ENCODE results near the gene ANKRD12.

ANKRD12 gene

DNA sequence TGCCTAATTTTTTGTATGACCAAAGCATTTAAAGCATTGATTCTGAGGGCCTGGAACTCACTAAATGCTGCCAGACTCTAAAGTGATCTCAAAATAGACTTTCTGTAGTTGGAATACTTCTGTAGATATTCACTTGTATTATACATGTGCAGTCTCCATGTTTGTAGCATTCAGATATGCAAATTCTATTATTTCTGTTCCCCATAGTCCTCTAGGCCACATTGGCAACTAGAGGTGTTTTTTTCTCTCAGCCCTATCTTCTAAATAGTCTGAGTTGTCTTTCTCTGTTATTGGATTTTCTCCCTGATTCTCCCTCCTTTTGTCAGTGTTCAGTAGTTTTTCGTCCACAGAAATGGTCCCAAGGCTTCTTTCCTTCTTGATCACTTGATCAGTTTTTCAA, 38.5 kb downstream of the ANKRD12 start:
- intact Hi-C loops (cut with DNase I), result no loop called here
- DNase-seq, result no peak

DNA sequence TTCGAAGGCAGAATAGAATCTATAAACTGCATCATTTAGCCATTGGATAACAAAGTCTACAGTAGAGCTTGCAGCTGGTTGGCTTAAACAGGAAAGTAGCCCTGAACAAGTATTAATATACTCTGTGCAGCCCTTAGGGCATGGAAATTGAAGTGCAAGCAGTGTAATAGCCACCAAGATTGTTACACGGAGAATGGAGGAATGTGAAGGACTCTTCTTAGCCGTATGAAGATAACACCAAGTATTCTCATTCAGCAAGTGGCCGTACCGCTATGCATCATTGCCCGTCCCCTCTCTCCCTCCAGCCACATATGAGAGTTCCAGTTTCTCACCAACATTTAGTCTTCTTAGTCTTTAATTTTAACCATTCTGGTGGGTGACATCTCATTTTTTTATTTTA, 40.5 kb downstream of the ANKRD12 start:
- intact Hi-C loops (cut with DNase I), result no loop called here
- DNase-seq, result no peak

DNA sequence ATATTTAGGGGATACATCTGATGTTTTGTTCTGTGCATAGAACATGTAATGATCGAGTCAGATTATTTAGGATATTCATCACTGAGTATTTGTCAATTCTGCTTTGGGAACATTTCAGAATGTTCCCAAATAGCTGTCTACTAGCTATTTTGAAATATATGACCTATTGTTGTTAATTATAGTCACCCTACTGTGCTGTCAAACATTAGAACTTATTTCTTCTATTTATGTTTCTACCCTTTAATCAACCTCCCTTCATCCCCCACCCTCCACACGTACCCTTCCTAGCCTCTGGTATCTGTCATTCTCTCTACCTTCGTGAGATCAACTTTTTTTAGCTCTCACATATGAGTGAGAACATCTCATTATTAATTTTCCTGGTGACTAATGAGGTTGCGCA, 40.9 kb downstream of the ANKRD12 start:
- intact Hi-C loops (cut with DNase I), result no loop called here
- DNase-seq, result no peak

DNA sequence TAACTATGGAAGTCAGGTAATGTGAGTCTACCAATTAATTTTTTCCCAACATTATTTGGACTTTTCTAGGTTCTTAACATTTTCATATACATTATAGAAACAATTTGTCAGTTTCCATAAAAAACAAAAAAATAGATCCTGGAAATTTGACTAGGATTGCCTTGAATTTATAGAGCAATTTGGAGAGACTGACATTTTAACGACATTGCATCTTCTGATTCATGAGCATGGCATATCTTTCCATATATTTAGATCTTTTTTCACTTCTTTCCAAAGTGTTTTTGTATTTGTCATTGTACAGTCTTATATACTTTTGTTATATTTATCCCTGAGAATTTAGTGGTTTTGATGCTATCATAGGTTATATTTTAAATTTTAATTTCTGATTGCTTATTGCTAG, 42.0 kb downstream of the ANKRD12 start:
- no peak for DNase-seq
- intact Hi-C loops (cut with DNase I), result no loop called here

DNA sequence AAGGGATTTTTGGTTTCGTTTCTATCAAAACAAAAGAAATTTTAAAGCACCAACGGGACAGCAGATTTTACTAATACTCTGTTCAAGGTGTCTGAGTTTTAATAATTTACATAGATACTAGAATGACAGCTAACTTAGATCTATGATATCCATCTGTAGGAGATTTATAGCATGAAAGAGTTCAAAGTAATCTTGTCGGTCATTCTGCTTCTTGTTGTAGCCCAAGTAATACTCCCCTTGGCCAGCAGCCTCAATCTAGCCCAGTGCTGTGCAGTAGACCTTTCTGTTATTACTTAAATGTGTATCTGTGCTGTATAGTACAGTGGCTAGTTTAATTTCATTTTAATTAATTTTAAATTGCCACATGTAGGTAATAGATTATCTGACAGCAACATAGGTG, 44.7 kb downstream of the ANKRD12 start:
- intact Hi-C loops (cut with DNase I), result no loop called here
- no peak for DNase-seq

DNA sequence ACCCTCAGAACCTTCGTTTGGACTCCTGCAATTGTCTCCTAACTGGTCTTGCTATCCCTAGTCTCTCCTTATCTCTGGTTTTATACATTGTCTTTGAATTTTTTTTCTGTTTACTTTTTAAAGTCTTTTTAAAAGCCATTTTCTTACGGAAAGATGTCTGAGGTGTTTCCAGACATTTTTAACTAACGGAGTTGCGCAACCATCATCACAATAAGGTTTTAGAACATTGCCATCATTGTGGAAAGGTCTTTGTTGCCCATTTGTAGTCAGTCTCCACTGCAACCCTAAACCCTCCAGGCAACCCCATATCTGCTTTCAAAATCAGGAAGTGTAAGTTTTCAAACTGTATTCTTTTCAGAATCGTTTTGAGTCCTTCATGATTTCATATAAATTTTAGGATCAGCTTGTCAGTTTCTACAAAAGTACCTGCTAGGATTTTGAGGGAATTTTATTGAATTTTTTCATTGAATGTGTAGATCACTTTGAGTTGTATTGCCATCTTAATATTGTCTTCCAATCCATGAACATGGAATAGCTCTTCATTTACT, 46.3 kb downstream of the ANKRD12 start:
- intact Hi-C loops (cut with DNase I), result no loop called here

DNA sequence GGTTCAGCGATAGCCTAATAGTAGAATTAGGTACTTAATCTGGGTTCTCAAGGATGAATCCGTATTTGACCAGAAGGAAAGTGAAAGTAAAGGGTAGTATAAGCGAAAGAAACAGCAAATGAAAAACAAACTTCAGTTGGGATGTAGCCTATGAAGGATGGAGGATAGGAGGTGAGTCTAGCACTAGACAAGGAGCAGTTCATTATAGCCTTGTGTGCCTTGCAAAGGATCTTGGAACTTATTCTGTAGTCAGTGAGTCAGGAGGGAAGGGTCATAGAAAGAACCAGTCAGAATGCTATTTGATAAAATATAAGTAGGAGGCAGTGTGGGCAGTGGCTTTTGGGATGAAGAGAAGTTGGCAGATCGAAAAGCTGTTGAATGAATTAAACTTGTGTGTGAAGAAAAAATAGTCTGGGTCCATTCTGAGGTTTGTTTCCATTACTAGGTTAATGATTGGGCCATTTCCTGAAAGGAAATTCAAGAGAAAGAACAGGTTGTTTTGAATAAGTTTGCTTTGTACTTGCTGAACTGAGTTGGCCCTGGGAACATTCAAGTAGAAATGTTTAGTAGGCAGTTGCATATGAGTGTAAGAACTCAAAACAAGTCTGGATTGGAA, 48.5 kb downstream of the ANKRD12 start:
- DNase-seq, result no peak
- intact Hi-C loops (cut with DNase I), result no loop called here

More for the DNA sequence above, 46.3 kb downstream of the ANKRD12 start:
- DNase-seq, result no peak

DNA sequence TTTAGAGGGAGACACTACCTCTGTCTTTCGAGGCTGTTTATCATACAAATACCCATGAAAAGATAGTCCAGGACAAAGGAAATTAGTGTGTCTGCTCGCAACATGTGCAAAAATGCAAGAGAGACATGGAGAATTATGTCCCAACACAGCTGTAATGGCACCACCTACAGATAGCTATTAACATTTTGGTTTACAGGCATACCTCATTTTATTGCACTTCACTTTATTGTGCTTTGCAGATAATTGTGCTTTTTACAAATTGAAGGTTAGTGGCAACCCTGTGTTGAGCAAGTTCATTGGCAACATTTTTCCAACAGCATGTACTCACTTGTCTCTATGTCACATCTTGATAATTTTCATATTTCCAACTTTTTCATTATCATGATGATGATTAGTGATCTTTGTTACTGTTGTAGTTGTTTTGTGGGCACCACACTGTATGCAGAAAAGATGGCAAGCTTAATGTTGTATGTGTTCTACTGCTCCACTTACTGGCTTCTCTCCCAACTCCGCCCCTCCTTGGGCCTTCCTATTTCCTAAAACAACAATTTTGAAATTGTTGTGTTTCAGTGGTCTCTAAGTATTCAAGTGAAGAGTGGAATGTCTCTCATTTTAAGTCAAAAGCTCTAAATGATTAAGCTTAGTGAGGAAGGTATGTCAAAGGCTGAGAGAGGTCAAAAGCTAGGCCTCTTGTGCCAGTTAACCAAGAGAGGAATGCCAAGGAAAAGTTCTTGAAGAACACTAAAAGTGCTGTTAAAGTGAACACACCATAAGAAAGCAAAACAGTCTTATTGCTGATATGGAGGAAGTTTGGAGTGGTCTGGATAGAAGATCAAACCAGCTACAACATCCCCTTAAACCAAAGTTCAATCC, 52.0 kb downstream of the ANKRD12 start:
- intact Hi-C loops (cut with DNase I), result no loop called here
- no peak for DNase-seq

DNA sequence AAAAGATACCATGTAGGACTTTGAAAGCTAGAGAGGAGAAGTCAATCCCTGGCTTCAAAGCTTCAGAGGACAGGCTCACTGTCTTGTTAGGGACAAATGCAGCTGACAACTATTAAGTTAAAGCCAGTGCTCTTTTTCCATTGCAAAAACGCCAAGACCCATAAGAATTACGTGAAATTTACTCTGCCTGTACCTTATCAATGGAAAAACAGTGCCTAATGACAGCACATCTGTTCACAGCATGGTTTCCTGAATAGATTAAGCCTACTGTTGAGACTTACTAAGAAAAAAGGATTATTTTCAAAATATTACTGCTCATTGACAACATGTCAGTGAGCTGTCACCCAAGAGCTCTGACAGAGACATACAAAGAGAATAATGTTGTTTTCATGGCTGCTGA, 52.9 kb downstream of the ANKRD12 start:
- intact Hi-C loops (cut with DNase I), result no loop called here
- DNase-seq, result no peak

DNA sequence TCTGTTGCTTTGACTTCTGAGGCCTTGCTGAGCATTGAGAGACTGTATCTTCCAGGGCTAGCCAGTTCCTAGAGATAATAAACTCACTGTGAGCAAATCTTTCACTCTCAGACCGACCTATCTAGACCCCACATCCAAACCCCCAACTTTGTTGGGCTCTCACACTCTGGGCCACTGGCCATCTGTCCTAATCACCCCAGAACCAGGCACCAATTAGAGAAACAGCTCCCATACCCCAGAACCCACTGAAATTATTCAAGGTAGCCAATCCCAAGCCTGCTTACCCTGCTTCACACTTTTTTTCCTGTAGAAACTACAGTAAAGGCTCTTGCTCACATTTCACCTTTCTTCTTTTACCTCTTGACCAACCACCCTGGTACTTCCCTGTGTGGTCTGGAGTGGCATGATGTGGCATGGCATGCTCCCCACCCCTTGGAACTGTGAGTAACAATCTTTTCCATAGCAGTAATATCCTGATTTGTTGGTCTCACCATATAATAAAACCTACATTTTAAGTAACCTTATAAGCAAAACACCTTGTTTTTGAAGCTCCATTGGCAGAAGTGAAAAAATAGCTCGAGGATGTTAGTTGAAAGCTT, 55.2 kb downstream of the ANKRD12 start:
- intact Hi-C loops (cut with DNase I), result no loop called here
- no peak for DNase-seq

DNA sequence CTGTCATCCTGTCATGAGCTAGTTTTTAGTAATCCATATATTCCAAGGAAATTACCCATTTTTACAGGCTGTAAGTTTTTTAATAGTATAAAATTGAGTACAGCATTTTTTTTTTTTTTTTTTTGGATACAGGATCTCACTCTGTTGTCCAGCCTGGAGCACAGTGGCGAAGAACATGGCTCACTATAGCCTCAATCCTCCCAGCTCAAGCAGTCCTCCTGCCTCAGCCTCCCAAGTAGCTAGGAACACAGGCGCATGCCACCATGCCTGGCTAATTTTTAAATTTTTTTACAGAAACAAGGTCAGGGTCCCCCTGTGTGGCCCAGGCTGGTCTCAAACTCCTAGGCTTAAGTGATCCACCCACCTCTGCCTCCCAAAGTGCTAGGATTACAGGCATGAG, 56.5 kb downstream of the ANKRD12 start:
- intact Hi-C loops (cut with DNase I), result no loop called here
- DNase-seq, result no peak

DNA sequence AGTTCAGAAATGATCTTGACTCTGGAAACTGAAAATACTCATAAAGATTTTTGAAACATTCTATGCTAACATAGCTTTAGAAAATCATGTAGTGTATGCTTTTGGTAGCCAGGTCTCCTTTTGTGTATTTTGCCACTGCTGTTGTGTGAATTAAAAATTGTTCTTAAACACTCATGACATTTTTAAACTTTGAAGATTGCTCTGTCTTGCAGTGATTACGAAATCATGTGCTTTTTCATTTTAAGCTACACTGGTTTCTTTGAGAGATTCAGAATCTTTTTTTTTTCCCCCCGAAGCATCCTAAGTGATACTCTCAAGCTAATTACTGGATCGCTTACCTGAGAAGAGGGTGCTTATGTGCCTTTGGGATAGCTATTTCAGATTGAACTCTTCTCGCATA, 60.0 kb downstream of the ANKRD12 start:
- intact Hi-C loops (cut with DNase I), result no loop called here
- DNase-seq, result no peak

DNA sequence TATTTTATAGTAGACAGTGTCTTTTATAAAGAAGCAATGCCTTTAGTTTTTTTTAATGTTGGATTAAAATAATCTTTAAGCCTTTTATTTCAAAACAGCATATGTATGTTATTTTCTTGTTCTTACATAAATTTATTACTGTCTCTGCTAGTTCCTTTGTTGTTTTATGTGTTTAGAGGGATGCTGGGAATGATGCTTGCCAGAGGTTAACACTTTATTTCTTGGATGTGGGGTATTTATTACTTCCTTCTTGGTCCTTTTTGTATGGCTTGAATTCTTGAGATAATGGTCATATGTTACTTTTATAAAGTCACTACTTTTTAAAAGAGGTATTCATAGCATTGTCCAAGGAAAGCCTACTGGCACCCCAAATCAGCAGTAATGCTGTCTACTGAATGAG, 63.1 kb downstream of the ANKRD12 start:
- intact Hi-C loops (cut with DNase I), result no loop called here
- DNase-seq, result no peak

DNA sequence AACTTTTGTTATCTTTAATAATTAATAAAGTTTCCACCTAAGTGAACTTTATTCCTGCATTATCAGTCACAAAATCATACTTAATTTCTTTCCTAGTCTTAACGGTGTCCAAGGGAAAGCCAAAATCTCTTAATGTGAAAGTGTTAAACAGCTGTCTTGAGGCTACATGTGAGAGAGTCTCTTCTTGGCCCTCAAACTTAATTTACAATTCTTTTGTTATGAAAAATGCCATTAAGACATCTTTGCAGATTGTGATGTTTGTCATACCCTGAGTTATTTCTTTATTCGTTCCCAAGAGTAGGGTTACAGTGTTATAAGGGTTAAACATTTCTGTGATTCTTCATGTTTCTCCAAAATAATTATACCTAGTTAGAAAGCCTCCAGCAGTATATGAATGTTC, 64.6 kb downstream of the ANKRD12 start:
- intact Hi-C loops (cut with DNase I), result no loop called here

DNA sequence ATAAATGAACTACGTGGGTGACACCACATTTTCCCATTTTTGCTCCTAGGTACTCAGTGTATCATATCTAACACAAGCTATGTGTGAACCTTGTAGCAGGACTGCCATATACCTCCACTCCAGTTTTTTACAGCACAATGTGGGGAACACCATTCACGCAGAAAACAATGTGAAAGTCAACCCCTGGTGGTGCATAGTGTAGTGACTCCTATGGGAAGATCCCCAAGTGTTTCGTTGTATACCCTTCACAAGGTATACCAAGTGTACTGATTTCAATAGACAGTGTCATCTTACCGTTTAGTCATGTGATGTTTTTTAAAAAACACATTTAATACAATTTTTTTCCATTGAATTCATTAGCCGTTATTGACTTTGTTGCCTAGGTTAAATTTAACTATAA, 68.1 kb downstream of the ANKRD12 start:
- DNase-seq, result no peak
- intact Hi-C loops (cut with DNase I), result no loop called here

More for the DNA sequence above, 64.6 kb downstream of the ANKRD12 start:
- no peak for DNase-seq

DNA sequence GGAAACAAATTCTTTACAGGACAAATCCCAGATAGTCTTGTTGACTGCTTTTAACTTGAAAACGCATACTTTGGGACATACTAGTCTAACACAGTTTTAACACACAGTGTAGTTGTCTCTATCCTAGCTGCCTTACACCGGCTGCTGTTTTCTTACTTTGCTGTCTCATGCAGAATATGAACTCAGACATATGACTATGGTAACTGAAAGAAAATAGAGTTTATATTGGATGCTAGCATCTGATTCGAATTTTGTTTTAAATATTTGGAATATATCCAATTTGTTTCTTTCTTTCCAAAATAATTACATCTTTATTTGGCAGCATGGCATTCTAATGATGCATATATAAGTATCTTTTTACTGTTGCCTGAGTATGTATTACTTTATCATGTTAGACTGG, 69.8 kb downstream of the ANKRD12 start:
- DNase-seq, result no peak
- intact Hi-C loops (cut with DNase I), result no loop called here

DNA sequence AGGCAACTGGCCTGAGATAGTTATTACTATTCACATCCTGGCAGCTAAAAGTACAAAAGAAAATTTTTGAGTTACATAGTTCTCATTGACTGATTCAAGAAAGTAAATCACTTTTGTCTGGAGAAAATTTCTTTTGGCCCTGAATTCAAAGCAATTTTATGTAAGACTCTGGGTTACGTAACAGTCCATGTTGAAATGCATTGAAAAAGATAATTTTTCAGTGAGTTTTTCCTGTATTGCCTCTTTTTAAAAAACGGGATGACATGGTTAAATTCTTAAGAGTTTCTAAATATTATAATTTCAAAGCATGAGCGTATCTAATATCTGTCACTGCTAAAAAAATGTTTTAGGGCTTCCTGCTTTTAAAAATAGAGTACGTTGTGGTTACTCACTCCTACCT, 72.7 kb downstream of the ANKRD12 start:
- intact Hi-C loops (cut with DNase I), result no loop called here
- DNase-seq, result no peak

DNA sequence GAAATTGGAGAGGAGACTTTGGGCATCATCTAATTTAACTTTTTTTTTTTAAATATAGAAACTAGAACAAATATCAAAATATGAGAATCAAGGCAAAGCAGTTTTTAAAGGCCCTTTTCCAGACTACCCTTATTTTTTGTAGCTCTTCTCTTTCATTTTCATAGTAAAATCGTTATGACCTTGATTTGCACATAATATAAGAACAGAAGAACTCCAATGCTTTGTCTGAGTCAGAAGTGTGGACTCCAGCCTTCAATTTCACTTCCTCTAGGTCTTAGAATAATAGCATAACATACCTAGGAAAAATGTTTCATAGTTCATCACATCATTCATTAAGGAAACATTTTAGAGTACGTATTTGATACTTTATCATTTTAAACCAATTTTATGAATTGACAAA, 74.4 kb downstream of the ANKRD12 start:
- intact Hi-C loops (cut with DNase I), result no loop called here
- no peak for DNase-seq

DNA sequence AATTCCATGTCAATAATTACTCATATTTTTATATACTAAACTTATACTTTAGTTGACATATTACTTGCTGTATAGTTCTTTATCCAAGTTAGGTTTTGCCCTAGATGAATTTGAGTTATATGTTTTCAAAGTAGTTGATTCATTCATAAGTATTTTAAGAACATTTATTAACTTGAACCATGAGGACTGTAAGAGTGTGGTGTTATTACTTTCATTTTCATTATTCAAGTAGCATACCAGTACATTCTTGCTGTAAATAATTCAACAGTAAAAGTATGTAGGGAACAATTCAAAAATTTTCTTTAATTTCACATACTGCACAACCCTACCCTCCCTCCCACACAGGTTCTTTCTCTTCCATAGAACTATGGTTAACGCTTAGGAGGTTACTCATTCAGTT, 75.4 kb downstream of the ANKRD12 start:
- intact Hi-C loops (cut with DNase I), result no loop called here

DNA sequence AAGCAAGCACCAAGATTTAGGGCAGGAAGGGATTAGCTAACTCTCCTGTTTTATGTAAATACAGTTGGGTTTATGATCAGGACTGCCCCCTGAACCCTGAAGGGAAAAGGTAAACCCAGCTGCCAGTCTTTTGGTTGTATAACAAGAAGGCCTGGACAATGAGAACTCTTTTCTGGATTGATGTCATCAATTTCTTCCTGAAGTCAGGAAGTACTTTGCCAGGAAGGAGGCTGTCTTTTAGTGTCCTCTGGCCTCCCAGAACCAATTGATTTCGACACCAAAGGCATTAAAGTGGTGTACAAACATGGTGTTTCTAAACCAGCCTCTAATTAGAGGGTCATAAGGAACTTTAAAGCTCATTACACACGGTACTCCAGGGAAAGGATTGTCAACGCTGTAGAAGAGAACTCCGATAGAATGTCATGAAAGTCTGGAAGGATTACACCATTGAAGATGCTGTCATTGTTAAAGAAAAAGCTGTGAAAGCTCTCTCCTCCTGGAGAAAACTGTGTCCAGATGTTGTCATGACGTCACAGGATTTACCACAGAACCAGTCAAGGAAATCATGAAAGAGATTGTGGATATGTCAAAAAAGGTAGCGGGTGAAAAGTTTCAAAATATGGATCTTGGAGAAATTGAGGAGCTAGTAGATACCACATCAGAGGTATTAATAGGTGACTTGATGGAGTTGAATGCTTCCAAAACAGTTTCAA, 78.8 kb downstream of the ANKRD12 start:
- DNase-seq, result no peak
- intact Hi-C loops (cut with DNase I), result no loop called here

More for the DNA sequence above, 75.4 kb downstream of the ANKRD12 start:
- no peak for DNase-seq

DNA sequence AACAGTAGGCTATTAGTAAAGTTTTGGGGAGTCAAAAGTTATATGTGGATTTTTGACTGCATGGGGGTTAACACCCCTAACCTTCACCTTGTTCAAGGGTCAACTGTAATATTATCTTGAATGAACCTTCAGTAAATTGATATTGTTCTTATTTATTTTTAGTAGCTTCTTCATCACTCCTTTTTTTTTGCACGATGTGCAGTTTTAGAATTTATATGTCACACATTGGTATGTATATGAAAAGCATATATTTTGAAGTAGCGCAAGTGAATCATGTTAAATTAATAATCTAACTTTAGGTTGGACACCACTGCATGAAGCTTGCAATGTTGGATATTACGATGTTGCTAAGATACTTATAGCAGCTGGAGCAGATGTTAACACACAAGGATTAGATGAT, 79.9 kb downstream of the ANKRD12 start:
- DNase-seq, result no peak

More for the DNA sequence above, 79.9 kb downstream of the ANKRD12 start:
- intact Hi-C loops (cut with DNase I), result no loop called here
